ENCODE results near the gene TMEM179.

TMEM179 gene

DNA sequence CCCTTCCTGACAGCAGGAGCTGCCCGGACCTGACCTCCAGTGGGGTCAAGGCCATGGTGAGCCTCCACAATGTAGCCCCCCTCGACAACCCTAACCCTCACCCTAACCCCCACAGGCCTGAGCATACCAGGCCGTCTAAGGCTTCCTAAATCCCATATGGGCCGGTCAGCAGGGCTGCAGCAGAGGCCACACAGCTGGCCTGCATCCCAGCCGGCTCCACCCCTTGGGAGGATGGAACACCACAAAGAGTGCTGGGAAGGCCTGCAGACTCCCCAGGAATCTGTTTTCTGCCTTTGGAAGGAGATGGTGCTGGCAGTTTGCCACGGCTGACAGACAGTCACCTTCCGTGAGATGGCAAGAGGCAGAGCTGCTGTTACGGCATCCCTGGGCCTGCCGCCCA, 2.8 kb downstream of the TMEM179 start:
- DNase-seq (ENCODE audit: low read depth, low spot score), result no peak
- H3K4me3 ChIP-seq (ENCODE audit: low read length), result no peak overlapping the region

DNA sequence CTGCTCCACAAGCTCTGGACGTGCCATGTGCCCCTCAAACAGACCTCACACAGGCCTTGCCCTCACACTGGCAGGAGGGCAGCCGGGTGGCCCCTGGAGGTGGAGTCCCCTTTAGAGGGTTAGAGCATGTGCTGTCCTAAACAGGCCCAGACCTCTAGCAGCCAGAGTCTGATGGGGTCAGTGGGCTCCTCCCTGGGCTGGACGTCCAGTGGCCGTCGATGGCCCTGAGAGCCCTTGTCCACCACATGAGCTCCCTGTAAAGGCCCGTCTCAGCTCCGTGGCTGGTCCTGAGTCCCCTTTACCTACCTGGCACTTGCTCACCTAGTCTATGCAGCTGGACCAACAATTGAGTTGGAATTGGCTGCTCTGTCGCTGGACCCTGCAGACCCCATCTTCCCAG, 3.8 kb downstream of the TMEM179 start:
- DNase-seq (ENCODE audit: low read depth, low spot score), result no peak
- H3K4me3 ChIP-seq (ENCODE audit: low read length), result no peak overlapping the region

DNA sequence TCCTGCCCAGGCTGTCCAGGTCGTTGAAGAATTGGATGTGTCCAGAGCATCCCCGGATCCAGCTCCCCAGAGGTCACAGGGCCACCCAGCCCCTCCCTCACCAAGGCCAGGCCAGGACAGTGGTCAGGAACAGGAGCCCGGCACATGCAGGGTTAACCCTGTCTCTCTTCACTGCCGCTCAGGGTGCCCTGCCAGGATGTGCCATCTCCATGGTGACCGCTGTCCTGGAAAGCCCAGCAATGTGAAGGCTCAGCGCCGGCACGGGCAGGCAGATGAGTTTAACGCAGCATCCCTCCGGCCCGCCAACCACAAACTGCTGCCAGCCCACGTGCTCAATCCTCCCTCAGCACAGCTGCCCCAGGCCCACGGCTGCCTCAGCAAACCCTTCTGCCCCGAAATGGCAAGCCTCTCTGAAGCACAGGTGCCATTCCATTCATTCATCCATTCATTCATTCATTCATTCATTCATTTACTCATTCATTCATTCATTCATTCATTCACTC, 4.4 kb downstream of the TMEM179 start:
- DNase-seq (ENCODE audit: low read depth, low spot score), result no peak
- no peak overlapping the region for H3K4me3 ChIP-seq (ENCODE audit: low read length)

DNA sequence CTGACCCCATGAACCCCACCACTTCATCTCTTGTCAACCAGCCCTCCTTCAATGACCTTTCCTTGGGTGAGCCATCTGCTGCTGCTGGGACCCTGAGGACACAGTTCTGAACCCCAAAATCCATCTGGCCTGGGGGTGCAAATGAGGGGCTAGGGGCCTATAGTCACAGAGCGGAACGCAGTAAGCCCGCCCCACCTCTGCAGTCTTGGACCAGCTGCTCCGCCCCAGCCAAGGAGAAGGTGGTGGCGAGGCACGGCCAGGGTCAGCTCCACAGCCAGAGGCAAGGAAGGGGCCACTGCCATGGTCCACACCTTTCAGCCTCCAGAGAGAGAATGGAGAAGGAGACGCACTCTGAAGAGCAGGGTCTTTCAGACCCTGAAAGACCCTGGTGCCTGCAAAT, 5.1 kb downstream of the TMEM179 start:
- H3K4me3 ChIP-seq (ENCODE audit: low read length), result no peak overlapping the region
- DNase-seq (ENCODE audit: low read depth, low spot score), result no peak

DNA sequence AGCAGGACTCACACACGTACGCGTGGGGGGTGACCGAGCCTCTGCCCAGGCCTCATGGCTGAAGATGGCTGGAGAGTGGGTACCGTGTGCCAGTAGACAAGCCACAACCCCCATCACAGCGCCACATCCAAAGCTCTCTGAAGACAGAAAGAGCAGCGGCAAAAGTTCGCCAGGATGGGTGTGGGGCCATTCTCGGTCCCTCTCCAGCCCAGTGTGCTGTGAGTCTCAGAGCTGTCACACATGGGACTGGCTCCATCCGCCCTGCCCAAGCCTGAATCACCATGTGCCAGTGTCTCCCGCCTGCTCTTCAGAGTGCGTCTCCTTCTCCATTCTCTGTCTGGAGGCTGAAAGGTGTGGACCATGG, 5.7 kb downstream of the TMEM179 start:
- DNase-seq (ENCODE audit: low read depth, low spot score), result no peak
- no peak overlapping the region for H3K4me3 ChIP-seq (ENCODE audit: low read length)

DNA sequence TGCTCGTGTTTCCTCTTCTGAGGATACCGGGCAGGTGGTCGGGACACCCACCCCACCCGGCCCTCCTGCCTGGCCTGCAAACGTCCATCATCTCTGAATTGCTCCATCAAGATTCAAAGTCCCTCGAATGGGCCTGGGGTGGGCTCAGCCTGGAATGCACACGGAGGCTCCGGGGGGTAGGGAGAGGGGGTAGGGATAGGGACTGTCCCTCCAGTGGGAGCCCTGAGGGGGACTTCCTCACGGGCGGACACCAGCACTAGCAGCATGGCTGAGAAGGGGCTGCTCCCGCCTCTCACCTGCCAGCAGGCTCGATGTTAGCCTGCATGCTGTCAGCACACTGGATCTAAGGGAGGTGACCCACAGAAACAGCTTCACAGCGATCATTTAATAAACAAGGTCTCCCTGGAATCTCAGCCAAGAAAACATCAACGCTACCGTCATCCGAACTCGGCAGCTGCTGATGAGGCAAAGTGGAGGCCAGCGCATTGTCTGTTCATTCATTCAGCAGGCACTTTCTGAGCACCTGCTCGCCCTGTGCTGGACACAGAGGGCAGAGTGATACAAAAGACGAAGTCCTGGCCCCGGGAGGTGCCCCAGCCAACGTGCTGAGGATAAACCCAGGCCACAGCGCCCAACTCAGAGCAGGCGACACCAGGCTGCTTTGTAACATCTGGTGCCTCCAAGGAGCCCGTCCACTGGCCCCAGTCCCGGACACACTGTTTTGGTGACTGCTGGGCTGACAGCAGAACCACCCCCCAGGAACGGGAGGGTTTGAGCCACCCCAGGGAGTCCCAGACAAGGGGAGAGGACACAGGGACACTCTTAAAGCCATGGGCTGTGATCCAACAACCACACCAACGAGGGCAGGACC, 6.3 kb downstream of the TMEM179 start:
- no peak overlapping the region for H3K4me3 ChIP-seq (ENCODE audit: low read length)
- no peak for DNase-seq (ENCODE audit: low read depth, low spot score)

DNA sequence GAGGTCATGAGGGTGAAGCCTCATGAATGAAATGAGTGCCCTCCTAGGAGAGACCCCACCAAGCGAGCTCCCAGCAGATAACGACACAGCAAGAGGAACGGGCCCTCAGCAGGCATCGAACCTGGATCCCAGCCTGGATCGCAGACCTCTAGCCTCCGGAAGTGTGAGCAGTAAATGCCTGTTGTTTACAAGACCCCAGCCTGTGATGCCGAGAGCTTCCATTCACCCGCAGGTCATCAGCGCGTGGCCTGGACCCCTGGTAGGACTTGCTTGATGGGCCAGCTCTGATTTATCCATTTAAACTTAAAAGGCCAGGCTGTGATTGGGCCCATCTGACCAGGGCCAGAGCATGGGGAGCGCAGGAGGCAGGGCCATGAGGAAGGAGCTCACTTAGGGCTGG, 7.0 kb downstream of the TMEM179 start:
- DNase-seq (ENCODE audit: low read depth, low spot score), result no peak

GRCh38 chr14:104596927-104597351, 7.6 kb downstream of the TMEM179 start:
- no peak overlapping the region for H3K4me3 ChIP-seq (ENCODE audit: low read length)
- DNase-seq (ENCODE audit: low read depth, low spot score), result no peak

More for the DNA sequence above, 7.0 kb downstream of the TMEM179 start:
- no peak overlapping the region for H3K4me3 ChIP-seq (ENCODE audit: low read length)

DNA sequence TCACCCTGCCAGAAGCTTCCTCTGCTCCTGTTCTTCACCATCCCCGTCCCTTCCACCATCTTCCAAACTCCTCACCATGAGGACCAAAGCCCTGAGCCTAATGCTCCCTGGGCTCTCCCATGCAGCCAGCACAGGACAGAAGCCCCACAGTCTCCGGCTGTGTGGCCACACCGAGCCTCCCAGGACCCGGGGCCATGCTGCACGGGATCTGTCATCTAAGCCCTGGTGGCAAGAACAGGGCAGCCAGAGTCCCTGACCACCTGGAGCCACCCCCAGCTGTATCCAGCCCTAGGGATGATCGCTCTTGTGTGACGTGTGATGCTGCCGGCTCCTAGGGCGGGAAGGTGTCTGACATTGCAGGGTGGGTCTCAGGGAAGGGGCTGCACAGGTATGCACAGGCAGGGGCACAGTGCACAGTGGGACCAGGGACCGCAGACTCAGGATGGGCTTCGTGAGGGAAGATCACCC, 8.1 kb downstream of the TMEM179 start:
- no peak overlapping the region for H3K4me3 ChIP-seq (ENCODE audit: low read length)
- no peak for DNase-seq (ENCODE audit: low read depth, low spot score)

- DNase-seq (ENCODE audit: low read depth, low spot score), result no peak
- H3K4me3 ChIP-seq (ENCODE audit: low read length), result no peak overlapping the region
Measured at GRCh38 chr14:104595911-104596450, 8.6 kb downstream of the TMEM179 start.

DNA sequence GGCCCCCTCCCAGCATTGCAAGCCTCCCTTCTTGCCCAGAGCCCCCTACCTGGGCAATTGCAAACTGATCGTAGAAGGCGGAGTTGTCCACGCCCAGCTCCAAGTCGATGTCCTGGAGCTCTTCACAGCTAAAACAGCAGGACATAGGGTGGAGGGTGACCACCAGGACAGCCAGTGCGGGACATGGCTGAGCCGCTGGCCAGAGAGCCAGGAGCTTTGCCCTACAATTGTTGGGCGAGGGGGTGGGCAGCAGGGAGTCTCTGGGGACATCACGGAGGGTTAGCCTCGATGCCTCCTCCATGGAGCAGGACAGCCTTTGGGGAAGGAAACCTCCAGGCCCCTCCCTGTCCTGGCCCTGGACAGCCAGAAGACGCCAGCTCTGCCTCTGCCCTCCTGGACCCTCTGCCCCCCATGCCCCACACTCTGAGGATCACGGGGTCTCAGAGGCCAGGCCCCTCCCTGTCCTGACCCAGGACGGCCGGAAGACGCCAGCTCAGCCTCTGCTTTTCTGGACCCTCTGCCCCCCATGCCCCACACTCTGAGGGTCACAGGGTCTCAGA, 9.4 kb downstream of the TMEM179 start:
- no peak for DNase-seq (ENCODE audit: low read depth, low spot score)

GRCh38 chr14:104594310-104595046, 10.1 kb downstream of the TMEM179 start:
- no peak overlapping the region for H3K4me3 ChIP-seq (ENCODE audit: low read length)
- DNase-seq (ENCODE audit: low read depth, low spot score), result no peak

More for the DNA sequence above, 9.4 kb downstream of the TMEM179 start:
- H3K4me3 ChIP-seq (ENCODE audit: low read length), result no peak overlapping the region

- no peak for DNase-seq (ENCODE audit: low read depth, low spot score)
- no peak overlapping the region for H3K4me3 ChIP-seq (ENCODE audit: low read length)
Measured at GRCh38 chr14:104593710-104594136, 10.8 kb downstream of the TMEM179 start.

DNA sequence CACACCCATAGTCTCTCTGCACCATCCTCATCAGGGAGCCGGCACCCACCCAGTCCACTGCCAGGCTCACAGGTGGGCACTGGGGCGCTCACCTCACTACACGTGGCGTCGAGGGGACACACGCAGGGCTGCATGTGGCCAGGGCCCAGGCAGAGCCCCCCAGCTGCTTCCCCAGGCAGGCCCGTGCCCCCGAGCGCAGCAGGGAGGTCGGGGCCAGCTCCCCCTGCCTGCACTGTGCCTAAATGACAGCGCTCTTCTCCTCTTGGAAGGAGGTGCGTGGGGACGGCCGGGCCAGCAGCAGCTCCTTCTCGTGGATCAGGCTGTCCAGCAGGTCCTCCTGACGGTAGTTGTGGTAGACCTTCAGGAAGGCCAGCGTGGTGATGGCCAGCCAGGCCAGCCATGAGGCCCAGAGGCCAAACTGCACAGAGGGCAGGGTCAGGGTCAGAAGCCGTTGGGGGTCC, 11.3 kb downstream of the TMEM179 start:
- no peak overlapping the region for H3K4me3 ChIP-seq (ENCODE audit: low read length)
- no peak for DNase-seq (ENCODE audit: low read depth, low spot score)

DNA sequence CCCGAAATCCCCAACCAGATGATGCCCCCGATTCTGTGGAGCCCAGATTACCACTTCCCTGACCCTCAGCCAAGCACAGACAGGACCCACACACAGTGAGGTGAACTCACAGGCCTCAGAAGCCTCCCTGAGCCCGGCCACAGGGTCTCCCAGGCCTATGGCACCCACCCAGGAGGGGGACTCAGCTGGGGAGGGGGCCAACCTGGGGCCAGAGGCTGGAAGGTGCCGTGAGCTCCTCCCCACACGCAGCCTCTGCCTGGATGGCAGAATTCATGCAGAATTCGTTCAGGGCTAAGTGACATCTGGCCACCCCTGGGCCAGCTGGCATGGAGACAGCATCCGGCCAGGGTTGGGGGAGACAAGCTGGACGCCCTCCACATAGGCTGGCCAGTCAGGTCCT, 11.8 kb downstream of the TMEM179 start:
- no peak overlapping the region for H3K4me3 ChIP-seq (ENCODE audit: low read length)
- DNase-seq (ENCODE audit: low read depth, low spot score), result no peak

- no peak overlapping the region for H3K4me3 ChIP-seq (ENCODE audit: low read length)
- DNase-seq (ENCODE audit: low read depth, low spot score), result no peak
Measured at GRCh38 chr14:104592292-104592672, 12.3 kb downstream of the TMEM179 start.

DNA sequence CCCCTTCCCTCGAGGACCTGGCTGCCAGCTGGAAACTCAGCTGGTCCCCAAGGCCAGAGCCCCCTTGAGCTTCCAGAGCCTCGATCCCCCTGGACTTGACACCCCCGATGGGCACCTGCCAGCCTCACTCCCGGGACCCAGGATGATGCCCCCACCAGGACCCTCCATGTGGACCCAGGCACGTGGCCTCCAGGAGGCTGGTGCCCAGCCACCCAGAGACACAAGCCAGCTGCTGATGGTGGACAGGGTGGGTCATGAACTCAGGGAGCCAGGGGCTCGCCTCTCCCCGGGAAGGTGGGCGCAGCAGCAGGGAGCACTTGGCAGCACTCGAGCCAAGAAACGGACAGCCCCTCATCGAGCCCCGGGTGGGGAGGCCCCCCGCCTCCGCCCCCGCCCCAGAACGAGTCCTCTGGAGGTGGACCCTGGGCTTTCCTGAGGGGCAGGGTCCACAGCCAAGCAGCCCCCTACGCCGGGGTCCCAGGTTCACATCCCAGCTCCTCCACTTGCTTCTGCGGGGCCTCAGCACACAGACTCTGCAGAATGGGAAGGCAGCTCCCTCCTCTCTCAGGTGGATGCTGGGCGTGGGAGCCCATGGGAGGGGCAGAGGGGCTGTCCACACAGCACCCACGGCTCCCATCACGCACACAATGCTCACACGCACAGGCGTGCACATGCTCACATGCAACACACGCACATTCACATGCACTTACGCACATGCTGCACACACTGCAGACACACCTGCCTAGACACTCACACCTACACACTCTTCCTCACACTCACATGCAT, 12.9 kb downstream of the TMEM179 start:
- H3K4me3 ChIP-seq (ENCODE audit: low read length), result no peak overlapping the region
- DNase-seq (ENCODE audit: low read depth, low spot score), result no peak

DNA sequence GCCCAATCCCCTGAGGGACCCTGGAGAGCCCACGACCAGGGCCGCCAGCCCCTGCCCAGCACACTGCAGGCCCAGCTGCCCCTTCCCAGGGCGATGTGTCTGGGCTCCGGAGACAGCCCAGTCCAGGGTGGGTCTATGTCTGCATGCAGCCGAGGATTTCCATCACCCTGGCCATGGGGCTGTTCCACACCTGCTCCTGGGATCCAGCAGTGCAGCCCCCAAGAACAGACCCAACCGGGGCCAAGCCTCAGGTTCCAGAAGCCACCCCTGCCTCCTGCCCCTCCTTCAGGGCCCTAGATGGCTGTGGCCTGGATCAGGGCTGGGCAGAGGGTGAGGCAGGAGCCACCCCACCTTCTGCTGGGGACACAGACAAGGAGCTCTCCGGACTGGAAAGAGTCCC, 13.5 kb downstream of the TMEM179 start:
- DNase-seq (ENCODE audit: low read depth, low spot score), result no peak
- no peak overlapping the region for H3K4me3 ChIP-seq (ENCODE audit: low read length)
